ENCODE data around the gene UBAC2.

Gene UBAC2

DNA sequence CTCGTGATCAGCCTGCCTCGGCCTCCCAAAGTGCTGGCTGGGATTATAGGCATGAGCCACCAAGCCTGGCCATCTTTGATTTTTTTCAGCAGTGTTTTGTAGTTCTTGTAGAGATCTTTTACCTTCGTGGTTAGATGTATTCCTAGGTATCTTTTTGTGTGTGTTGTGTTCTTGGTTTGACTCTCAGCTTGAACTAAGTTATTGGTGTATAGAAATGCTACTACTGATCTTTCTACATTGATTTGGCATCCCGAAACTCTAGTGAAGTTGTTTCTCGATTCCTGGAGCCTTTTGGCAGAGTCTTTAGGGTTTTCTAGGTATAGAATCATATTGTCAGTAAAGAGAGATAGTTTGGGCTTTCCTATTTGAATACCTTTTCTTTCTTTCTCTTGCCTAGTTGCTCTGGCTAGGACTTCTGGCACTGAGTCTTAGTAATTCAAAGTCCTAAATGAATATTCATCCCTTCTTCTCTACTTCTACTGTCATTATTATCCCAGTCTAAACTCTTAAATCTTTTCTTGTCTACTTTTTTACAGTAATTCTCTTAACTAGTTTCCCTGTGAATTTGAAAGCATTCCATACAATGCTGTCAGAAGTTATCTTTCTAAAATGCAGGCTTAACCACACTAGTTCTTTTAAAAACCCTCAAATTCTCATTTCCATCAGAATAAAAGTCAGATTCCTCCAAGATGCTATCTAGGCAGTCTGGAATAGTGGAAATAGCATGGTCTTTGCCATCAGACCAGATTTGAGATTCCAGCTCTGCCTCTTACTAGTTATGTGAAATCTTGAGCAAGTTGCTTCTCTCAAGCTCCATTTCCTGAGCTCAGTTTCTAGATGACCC, 50.5 kb downstream of the UBAC2 start:
- DNase-seq, result no peak

DNA sequence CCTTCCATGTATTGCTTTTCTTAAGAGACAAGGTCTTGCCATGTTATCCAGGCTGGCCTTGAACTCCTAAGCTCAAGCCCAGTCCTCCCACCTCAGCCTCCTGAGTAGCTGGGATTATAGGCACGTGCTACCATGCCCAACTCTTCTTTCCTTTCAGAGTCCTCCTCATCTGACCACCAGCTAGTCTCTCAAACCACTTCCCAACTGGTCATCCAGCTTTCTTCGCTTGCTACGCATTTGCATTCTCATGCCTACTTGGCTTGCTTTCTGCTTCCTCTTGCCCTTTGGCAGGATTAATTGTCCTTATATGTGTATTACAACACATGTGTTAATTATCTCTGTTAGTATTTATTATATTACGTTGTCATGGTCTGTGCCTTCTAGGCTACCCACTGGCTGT, 51.3 kb downstream of the UBAC2 start:
- DNase-seq, result no peak

DNA sequence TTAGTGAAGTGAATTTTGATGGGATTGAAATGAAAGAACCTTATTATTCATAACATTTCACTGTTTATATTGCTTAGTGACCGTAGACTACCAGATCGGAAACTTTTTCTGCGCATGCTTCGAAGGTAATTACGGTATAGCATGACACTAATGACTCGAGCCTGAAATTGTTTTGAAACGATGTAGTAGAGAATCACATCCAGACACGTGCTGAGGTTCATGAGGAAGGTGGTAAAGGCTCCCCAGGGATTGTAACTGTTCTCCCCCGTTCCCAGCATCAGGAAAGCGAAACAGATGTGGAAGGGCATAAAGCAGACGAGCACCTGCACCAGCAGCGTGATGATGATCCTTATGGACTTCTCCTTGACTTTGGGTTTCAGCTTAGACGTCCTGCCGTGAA, 54.2 kb downstream of the UBAC2 start:
- no peak for DNase-seq

DNA sequence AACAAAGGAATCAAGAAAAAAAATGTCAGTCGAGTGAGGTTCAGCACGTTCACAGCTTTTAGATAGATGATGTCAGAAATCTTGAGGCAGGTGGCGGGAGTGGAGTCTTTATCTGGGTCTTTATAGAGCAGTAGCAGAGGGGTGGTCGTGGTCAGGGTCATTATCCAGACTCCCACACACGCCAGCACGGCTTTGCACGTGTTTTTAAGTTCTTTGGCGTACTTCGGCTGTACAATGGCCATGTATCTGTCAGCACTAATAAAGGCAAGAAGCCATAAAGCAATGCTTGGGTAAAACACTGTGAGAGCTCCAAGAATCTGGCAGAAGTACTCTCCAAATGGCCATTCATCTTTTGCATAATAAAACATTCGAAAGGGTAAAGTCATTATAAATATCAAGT, 54.6 kb downstream of the UBAC2 start:
- DNase-seq, result no peak

DNA sequence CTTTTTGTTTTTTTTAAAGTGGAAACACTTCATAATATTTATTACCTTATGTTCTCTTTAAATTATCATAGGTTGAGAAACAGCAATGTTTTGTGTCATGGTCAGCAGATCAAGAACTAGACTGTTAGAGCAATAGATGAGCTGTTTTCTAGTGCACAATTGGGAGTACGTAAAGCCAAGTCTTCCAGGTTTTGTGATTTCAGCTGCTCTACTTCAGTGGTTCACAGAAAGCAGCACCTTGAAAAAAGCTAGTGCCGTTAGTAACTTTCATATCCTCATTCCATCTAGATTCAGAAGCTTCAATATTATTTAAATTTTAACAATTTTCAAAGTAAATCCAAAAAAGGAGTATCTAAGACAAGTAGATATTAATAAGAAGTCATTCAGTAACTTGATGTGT, 55.6 kb downstream of the UBAC2 start:
- no peak for DNase-seq

DNA sequence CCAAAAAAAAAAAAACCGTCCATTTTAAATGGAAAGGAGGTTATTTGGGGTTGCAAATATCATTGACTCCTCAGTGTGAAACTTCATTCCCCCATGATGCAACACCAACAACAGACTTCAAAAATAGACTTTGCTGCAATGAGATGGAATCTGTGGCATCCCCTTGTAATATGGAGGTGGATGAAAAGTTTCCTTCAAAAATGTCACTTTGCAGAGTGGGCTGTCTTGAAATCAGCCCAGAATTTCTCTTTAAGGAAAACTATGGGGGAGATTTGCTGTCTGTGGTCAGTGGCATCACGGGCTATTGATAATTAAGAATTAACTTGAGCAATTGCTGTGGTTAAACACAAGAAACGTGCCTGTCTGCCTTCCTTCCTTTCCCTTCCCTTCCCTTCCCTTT, 56.1 kb downstream of the UBAC2 start:
- no peak for DNase-seq

DNA sequence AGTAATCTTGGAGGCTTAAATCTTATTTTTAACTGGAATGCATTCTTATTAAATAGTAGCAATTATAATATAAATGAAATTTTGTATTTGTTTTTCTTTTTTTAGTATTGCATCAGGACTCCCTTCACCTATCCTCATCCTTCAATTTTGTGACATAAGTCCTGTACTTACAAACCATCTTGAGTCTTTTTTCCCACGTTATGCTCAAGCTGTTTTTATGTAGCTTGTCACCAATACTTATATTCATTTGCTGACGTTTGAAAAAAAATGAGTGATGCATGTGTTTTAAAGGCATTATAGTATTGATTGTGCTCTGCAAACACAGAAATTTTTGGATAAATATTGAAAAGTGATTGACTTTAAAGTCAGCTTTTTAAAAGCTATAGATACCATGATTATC, 56.6 kb downstream of the UBAC2 start:
- DNase-seq, result no peak

DNA sequence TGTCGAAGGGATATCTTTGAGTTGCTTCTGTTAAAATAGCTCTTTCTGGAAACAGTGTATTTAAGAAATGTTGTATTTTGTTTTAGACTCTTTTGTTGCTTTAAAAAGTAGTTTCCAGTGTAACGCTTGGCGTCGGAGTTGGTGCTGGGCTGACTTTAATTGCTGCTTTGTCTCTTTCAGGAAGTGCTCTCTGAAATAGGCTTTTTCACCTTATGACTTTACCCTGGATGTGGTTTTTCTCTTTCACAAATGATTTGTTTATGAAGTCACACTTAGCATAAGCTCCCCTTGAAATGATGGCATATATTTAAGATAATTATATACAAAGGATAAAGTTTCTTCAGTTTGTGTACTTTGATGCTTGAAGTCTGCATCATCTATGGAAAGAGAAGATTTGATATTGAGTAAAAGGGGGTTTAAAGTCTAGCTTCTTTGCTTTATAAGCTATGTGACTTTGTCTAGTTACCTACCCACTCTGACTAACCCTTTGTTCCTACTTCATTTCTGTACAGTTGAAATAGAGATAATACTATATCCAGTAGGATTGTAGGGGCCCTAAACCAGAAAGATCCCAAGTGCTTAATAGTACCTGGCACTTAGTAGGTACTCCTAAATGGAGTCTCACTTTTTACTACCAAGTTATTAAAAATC, 57.7 kb downstream of the UBAC2 start, which contains the start of gene GPR18:
Gene GPR18 (minus strand): TSS at position 170 of the 651 bp plus-strand sequence. CDS start 2,507 bp downstream, outside the sequence.
- DNase-seq, result no peak

DNA sequence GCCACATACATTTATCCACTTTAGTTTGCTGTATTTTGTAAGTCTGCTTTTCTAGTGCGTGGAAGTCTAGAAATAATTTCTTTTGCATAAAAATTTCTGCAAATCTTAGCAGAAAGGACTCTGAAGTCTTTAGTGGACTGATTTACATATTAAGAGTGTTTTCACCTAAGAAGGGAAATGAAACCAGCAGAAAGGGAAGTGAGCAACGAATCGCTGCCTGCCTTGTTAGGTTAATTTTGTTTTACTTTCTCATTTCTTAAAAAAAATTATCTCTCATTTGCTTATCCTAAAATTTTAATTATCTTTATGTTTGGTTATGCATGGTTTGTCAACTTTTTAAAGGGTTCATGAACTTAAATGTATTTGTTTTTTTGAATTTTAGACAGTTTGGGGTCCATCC, 58.3 kb downstream of the UBAC2 start:
- DNase-seq, result no peak

DNA sequence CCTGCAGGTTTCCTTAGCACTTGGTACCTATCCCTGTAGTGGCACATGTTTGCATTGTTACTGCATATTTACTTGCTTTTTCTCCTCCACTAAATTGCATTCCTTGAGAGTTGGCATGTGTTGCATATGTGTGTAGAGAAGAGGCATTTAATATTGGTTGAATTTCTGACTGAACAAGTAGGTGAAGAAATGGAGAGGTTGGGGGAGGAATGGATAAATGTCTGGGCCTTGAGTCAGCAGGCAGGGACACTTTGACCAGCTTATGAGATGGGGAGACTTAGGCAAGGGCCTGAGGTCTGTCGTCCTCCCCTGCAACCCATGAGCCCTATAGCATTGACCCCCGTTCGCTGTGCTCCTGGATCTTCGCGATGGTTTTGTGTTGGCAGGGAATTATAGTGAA, 59.6 kb downstream of the UBAC2 start:
- DNase-seq, result no peak

DNA sequence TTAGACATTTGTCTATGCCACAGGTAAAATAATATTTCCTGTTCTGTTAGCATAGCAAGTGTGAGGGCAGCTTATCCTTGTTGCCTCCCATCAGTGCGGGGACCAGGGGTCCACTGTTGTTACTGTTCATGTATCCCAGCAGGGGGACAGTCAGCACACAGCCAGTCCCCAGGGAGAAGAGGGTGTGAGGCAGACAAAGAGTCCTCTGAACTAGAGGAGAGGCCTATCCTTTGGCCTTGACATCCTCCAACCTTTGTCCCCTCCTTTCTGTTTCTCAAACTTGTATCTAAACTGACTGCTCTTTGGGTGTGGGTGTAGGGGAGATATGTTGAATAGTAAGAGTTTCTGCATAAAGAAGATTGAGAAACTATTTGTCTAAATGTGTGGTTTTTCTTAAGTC, 60.4 kb downstream of the UBAC2 start:
- DNase-seq, result no peak

DNA sequence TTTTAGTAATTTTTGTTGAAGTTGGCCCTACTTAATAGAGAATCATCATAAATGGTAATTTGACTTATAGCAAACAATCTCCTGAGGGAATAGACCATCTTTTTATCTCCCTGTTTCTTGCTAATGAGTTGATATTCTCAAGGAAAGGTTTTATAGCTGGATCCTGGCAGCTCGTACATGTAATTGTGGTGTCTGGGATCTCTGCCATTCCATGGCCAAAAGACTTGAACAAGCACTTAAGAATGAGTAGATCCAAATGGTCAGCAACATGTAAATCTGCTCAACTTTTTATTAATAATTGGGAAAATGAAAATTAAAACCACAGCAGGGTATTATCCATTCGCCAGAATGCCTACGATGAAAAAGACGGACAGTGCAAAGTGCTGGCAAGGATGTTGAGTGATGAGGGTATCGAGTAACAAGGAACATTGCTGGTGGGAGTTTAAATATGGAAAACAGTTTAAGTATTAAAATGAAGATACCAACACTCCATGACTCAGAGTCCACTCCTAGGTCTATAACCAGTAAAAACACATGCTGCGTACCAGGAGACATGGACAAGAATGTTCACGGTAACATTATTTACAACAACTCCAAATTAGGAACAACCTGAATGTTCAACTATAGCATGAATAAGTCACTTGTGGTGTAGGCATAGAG, 62.6 kb downstream of the UBAC2 start:
- no peak for DNase-seq

DNA sequence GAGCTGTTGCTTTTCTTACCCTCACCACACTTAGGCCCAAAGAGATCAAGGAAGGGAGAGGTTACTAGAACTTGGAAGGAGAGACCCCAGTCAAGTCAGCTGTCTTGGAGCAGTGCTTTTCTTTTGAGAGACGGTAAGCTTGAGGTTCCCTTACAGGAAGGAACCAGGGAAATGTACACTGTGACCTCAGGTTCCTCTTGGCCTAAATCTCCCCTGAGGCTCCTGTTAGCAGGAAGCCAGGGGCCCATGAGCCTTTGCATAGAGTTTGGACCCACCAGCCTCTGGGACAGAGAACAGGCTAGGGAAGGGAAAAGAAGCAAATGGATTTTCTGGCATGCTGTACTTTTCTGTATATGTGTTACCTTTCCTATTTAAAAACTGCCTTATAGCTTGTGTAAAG, 63.4 kb downstream of the UBAC2 start:
- no peak for DNase-seq

DNA sequence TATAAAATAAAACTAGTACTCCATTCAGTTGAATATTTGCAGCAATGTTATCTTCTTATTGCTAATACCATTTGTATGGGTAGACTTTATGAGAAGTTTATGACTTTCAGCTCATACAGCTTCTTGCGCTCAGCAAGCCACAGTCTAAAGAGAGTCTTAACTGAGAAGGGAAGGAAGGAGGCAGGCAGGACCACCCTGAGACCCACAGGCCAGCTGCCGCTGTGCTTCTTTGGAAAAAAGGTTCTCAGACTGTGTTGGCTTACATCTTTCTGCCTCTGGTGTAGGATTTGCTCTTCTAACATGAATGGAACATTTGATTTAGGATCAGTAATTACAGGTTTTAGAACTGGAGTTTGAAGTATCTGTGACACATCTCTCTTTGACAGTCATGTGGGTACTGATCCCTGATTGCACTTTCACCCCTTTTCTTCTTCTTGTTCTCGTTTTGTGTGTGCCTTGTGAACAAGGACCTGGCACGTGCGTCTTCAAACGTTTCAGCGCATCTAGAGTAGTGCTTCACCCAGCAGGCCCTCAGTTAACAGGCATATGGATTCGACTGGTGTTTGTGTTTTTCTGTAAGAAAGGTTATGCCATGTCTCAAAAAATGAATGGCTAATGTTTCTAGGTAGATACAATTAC, 64.6 kb downstream of the UBAC2 start:
- no peak for DNase-seq

DNA sequence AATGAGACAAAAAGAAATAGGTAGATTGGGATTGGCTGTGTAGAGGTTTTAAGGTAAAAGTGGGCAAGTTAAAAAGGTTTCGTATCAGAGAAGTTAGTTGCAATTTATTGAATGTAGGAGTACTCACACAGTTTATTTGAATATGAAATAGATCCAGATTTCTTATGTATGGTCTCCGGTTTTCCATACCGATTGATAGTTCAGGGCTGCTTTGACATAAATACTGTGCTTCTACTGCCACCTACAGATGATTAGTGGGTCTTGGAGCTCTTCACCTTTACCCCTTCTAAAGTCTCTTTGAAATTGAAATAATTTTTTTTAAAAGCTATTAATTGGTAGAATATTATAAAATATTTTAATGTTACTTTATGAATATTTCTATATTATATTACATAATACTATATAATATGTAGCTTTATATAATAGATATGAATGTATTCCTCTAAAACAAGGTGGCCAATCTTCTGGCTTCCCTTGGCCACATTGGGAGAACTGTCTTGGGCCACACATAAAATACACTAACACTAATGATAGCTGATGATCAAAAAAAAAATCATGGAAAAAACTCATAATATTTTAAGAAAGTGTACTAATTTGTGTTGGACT, 65.3 kb downstream of the UBAC2 start:
- no peak for DNase-seq

DNA sequence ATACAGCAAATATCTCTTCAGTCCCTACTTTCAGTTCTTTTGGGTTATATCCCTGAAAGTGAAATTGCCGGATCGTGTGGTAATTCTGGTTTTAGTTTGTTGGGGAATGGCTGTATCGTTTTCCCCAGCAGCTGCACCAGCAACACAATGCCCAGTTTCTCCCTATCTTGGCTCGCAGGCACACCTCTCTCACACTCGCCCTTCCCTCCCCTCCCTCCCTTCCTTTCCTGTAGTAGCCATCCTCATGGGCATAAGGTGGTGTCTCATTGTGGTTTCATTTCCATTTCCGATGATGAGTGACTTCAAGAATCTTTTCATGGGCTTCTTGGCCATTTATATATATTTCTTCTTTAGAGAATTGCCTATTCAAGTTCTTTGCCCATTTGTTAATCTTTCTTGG, 66.2 kb downstream of the UBAC2 start:
- DNase-seq, result no peak

DNA sequence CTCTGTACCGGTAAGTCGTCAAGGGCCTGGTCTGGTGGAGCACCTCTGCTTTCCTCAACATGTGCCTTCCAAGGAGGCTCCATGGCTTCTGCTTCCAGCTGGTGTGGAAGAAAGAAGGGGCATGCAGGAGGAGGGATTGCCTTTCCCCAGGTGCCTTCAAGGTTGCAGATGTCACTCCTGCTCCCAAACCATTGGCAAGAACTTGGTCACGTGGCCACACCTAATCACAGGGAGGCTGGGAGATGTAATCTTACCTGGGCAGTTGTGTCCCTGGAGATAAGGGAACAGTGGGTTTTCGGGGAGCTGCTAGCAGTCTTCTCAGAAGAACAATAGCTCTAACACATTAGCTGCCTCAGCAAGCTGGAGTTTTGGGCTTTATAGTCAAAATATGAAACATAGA, 67.3 kb downstream of the UBAC2 start:
- DNase-seq, result no peak

DNA sequence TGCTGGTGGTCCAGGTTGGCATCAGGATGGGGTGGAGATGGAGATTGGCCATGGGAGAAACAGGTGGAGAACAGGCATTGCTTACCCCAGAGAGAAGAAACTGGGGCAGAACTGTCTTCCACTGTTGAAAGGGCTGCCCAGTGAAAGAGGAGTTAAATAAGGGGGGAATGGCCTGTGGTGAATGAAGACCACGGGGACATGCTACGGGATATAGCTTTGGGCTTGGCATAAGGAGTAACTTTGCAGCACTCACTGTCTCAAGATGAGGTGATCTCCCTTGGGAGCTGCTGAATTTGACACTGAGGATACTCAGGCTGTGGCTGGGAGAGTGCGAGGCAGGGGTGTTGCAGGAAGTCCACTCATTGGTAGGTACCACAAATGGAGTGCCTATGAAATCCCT, 68.2 kb downstream of the UBAC2 start:
- DNase-seq, result no peak

DNA sequence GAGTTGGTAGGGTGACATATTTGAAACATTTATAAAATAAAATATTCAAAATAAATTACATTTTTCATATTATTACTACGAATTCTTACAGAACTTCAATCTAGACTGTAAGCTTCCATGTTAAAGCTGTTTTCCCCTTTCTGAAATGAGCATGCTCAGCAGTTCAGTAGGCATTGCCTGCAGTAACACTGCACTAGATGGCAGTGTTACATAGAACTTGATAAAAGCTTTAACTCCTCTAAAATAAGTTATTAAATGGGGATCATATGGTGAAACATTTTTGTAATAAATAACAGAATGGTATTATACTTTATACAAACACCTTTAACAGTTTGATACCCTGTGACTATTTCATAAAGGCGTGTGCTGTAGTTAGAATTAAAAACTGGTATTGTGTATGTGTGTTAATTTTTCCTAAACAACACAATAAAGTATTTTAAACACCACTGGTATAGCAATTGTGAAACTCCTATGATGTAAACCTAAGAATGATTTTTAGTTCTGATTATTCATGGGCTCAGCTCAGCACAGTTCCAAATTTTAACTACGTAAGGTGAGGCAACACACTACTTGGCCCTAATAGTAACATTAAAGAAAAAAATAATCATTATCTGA, 69.1 kb downstream of the UBAC2 start:
- no peak for DNase-seq

DNA sequence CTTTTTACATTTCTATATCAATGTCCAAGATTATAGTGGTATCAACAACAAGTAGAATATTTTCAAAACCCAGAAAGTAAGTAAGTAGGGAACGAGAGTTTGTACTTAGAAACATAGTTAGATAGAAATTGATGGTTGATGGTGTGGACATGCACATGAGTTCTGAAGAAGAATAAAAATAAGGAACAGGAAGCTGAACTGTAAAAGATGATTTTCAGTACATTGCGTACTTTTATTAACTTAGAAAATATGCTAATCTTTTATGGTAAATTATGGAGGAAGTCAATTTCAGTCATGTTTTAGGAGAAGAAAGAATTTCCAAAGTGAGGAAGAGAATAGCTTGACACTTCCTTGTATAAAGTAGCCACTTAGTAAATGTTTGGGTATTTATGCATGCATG, 69.9 kb downstream of the UBAC2 start:
- DNase-seq, result no peak

DNA sequence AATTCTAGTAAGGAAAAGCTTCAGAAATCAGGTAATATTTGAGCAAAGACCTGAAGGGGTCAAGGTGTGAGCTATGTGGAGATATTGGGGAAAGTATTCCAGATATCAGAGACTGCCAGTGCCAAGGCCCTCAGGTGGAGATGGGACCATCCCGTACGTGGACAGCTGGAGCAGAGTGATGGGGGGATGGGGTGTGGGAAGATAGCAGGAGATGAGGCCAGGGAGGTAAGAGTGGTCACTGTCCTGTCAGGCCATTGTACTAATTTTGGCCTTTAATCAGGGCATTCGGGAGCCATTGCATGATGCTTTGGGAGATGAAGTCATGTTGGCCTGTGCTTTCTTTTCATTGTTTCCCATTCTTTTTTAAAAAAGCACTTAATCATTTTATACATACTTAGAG, 70.6 kb downstream of the UBAC2 start:
- no peak for DNase-seq

DNA sequence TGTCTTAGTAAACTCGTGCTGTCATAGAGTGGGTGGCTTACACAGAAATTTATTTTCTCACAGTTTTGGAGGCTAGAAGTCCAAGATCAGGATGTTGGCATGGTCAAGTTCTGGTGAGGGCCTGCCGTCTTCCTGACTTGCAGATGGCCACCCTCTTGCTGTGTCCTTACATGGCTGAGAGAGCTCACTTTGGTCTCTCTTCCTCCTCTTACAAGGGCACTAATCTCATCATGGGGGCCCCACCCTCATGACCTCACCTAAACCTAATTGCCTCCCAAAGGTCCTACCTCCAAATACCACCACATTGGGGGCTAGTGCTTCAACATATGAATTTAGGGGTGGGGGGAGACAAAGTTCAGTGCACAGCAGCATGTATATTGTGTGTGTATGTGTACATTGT, 71.8 kb downstream of the UBAC2 start:
- no peak for DNase-seq

DNA sequence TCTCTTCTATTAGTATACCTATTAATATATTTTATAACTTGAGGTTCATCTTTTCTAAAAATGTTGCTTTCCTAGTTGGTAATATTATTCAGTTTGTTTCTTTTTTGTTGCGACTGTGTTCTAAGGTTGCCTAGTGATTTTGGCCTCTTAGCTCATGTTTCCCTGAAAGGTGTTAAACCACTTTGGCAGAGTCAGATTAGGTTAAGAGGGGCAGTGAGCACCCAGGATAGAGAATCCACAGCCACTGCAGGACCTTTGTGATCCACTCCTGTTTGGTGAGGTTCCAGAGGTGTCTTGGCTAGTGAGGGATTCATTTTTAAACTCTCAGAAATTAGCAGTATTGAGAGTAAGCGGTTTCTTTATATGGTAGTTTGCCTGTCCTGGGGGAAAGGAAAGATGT, 72.5 kb downstream of the UBAC2 start:
- no peak for DNase-seq
